KMS-11 (cell line): ENCODE data around the gene PHRF1.

Experiments used
- H2AFZ ChIP-seq: fragments of 200-600 bp; sonication (generic); 2 replicates; pipeline ENCODE4 v1.6.1; 2016; ENCODE audit warnings: antibody characterized with exemption, mixed run types, low read depth
- H3K27ac ChIP-seq: fragments of 200-600 bp; sonication (generic); 2 replicates; pipeline ENCODE4 v1.6.1; 2016; ENCODE audit warnings: mild to moderate bottlenecking, mixed run types
- H3K27me3 ChIP-seq: fragments of 200-600 bp; sonication (generic); 2 replicates; pipeline ENCODE4 v1.6.1; 2017; ENCODE audit warnings: mild to moderate bottlenecking, low read depth, mixed run types, moderate library complexity; ENCODE audit not compliant: insufficient read depth
- H3K36me3 ChIP-seq: fragments of 200-600 bp; sonication (generic); 2 replicates; pipeline ENCODE4 v1.6.1; 2017; ENCODE audit warnings: mild to moderate bottlenecking, mixed run types; ENCODE audit not compliant: insufficient read depth
- H3K4me1 ChIP-seq: fragments of 200-600 bp; sonication (generic); 2 replicates; pipeline ENCODE4 v1.6.1; 2016; ENCODE audit warnings: mild to moderate bottlenecking, low read depth, mixed run types; ENCODE audit not compliant: poor library complexity, severe bottlenecking
- H3K4me2 ChIP-seq: fragments of 200-600 bp; sonication (generic); 2 replicates; pipeline ENCODE4 v1.7.0; 2016; ENCODE audit warnings: mild to moderate bottlenecking, mixed run types
- H3K4me3 ChIP-seq: fragments of 200-600 bp; sonication (generic); IDR thresholded peaks from 2 replicates; pipeline ENCODE4 v1.6.1; 2017; ENCODE audit warnings: low read depth, low read length, mixed read lengths; ENCODE audit not compliant: insufficient read depth
- H3K79me2 ChIP-seq: fragments of 200-600 bp; sonication (generic); 2 replicates; pipeline ENCODE4 v1.6.1; 2016; ENCODE audit warnings: low read depth, mixed run types; ENCODE audit not compliant: insufficient read depth
- H3K9ac ChIP-seq: fragments of 200-600 bp; sonication (generic); 2 replicates; pipeline ENCODE4 v1.6.1; 2016; ENCODE audit warnings: mild to moderate bottlenecking, mixed run types
- H4K20me1 ChIP-seq: fragments of 200-600 bp; sonication (generic); 2 replicates; pipeline ENCODE4 v1.6.1; 2016; ENCODE audit warnings: mild to moderate bottlenecking, mixed run types; ENCODE audit not compliant: insufficient read depth
- TF ChIP-seq, protein P1 (sequence below): fragments of 200-600 bp; sonication (generic); conservative IDR thresholded peaks from 2 replicates; pipeline ENCODE4 v1.6.1; 2017; ENCODE audit warnings: low read depth, mild to moderate bottlenecking, antibody characterized with exemption, low read length, moderate library complexity, mixed read lengths

PHRF1 gene

DNA sequence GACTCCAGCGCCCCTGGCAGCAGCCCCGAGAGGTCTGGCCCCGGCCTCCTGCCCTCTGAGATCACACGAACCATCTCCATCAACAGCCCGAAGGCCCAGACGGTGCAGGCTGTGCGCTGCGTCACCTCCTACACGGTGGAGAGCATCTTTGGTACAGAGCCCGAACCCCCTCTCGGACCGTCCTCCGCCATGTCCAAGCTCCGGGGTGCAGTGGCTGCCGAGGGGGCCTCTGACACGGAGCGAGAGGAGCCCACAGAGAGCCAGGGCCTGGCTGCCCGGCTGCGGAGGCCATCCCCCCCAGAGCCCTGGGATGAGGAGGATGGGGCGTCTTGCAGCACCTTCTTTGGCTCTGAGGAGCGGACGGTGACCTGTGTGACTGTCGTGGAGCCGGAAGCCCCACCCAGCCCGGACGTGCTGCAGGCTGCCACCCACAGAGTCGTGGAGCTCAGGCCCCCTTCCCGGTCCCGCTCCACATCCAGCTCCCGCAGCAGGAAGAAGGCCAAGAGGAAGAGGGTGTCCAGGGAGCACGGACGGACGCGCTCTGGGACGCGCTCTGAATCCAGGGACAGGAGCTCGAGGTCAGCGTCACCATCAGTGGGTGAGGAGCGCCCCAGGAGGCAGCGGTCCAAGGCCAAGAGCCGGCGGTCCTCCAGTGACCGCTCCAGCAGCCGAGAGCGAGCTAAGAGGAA is 31.8 kb downstream of the PHRF1 start:
- Histone ChIP-seq H3K27me3 (no peaks in the 10 kb centered on the region), H2AFZ (no peak overlapping the region), H3K27ac (no peak overlapping the region), H3K4me2 (no peak overlapping the region), H3K4me1 (no peaks in the 10 kb centered on the region), H3K4me3 (no peak overlapping the region), H4K20me1 (no peaks in the 10 kb centered on the region), H3K9ac (no peak overlapping the region), H3K36me3 (no peaks in the 10 kb centered on the region; the same call in 1 of the 2 replicates), H3K79me2 (no peaks in the 10 kb centered on the region)
- TF ChIP-seq, protein P1, sequence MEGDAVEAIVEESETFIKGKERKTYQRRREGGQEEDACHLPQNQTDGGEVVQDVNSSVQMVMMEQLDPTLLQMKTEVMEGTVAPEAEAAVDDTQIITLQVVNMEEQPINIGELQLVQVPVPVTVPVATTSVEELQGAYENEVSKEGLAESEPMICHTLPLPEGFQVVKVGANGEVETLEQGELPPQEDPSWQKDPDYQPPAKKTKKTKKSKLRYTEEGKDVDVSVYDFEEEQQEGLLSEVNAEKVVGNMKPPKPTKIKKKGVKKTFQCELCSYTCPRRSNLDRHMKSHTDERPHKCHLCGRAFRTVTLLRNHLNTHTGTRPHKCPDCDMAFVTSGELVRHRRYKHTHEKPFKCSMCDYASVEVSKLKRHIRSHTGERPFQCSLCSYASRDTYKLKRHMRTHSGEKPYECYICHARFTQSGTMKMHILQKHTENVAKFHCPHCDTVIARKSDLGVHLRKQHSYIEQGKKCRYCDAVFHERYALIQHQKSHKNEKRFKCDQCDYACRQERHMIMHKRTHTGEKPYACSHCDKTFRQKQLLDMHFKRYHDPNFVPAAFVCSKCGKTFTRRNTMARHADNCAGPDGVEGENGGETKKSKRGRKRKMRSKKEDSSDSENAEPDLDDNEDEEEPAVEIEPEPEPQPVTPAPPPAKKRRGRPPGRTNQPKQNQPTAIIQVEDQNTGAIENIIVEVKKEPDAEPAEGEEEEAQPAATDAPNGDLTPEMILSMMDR = no peak

DNA sequence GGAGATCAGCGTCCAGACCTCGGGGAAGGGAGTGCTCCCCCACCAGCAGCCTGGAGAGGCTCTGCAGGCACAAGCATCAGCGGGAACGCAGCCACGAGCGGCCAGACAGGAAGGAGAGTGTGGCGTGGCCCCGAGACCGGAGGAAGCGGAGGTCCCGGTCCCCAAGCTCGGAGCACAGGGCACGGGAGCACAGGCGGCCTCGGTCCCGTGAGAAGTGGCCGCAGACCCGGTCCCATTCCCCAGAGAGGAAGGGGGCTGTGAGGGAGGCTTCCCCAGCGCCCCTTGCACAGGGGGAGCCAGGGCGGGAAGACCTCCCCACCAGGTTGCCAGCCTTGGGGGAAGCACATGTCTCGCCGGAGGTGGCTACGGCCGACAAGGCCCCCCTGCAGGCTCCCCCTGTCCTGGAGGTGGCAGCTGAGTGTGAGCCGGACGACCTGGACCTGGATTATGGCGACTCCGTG is 32.6 kb downstream of the PHRF1 start:
- no peak overlapping the region for H3K4me3 ChIP-seq
- H3K79me2 ChIP-seq = no peaks in the 10 kb centered on the region
- H3K27ac ChIP-seq = no peak overlapping the region
- no peaks in the 10 kb centered on the region for H3K4me1 ChIP-seq
- H2AFZ ChIP-seq = no peak overlapping the region
- TF ChIP-seq, protein P1 = no peak
- H3K27me3 ChIP-seq = no peaks in the 10 kb centered on the region
- H4K20me1 ChIP-seq = no peaks in the 10 kb centered on the region
- no peak overlapping the region for H3K4me2 ChIP-seq
- H3K9ac ChIP-seq = no peak overlapping the region
- no peaks in the 10 kb centered on the region; the same call in 1 of the 2 replicates for H3K36me3 ChIP-seq

DNA sequence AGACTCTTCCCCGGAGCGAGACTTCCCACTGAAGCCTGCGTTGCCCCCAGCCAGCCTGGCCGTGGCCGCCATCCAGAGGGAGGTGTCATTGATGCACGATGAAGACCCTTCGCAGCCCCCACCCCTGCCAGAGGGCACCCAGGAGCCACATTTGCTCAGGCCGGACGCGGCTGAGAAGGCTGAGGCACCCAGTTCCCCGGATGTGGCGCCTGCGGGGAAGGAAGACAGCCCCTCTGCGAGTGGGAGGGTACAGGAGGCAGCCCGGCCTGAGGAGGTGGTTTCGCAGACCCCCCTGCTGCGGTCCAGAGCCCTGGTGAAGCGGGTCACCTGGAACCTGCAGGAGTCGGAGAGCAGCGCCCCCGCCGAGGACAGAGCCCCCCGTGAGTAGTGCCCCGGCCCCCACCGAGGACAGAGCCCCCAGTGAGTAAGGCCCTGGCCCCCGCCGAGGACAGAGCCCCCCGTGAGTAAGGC is 33.1 kb downstream of the PHRF1 start:
- TF ChIP-seq, protein P1 = no peak

DNA sequence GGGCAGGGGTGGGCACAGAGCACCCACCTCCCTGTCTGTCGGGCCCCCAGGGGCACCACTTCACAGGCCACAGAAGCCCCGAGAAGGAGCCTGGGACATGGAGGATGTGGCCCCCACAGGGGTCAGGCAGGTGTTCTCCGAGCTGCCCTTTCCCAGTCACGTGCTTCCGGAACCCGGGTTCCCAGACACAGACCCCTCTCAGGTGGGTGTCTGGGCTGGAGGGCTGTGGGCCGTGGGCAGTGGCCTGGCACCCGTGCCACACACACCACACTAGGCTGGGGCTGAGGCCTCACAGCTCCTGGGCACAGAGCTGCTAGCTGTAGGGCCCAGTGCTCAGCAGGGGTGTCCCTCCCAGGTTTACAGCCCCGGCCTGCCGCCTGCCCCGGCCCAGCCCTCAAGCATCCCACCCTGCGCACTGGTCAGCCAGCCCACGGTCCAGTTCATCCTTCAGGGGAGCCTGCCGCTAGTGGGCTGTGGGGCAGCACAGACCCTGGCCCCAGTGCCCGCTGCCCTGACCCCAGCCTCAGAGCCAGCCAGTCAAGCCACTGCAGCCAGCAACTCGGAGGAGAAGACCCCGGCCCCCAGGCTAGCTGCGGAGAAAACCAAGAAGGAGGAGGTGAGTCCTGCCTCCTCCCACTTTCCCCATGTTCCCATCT is 34.0 kb downstream of the PHRF1 start:
- H3K4me3 ChIP-seq = no peak overlapping the region
- no peaks in the 10 kb centered on the region for H4K20me1 ChIP-seq
- H3K79me2 ChIP-seq = no peaks in the 10 kb centered on the region
- H3K36me3 ChIP-seq = no peaks in the 10 kb centered on the region; the same call in 1 of the 2 replicates
- no peak overlapping the region for H3K4me2 ChIP-seq
- H3K27ac ChIP-seq = no peak overlapping the region
- no peaks in the 10 kb centered on the region for H3K27me3 ChIP-seq
- H3K4me1 ChIP-seq = peaks cover 10% of the 10 kb centered on the region
- TF ChIP-seq, protein P1 = no peak
- no peak overlapping the region for H3K9ac ChIP-seq
- H2AFZ ChIP-seq = no peak overlapping the region

More for the DNA sequence above, 33.1 kb downstream of the PHRF1 start:
- Histone ChIP-seq H4K20me1 (no peaks in the 10 kb centered on the region), H3K9ac (no peak overlapping the region), H2AFZ (no peak overlapping the region), H3K27me3 (no peaks in the 10 kb centered on the region), H3K4me2 (no peak overlapping the region), H3K36me3 (no peaks in the 10 kb centered on the region; the same call in 1 of the 2 replicates), H3K79me2 (no peaks in the 10 kb centered on the region), H3K27ac (no peak overlapping the region), H3K4me1 (peaks cover 3% of the 10 kb centered on the region), H3K4me3 (no peak overlapping the region)
